A549 treated with RU486 at 1 μM for 4 hours (cell line): Measurements from ENCODE around the gene GEMIN7. TPM values are rescaled to one million over a fixed set of nuclear protein-coding genes. Genes with fewer than 3 reads are reported as not detected.

Experiments
- total RNA-seq: library from RNA; stranded (reverse); fragments of 200-300 nt; extraction: Qiagen RNA extraction; gene quantifications from 5 replicates; pipeline ENCODE4 v1.2.3, GENCODE V29; 2022; ENCODE audit warnings: low read depth

GEMIN7 gene, protein sequence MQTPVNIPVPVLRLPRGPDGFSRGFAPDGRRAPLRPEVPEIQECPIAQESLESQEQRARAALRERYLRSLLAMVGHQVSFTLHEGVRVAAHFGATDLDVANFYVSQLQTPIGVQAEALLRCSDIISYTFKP
- 80.4 to 92.3 TPM (median 84.4 TPM) in 5 replicates for total RNA-seq

DNA sequence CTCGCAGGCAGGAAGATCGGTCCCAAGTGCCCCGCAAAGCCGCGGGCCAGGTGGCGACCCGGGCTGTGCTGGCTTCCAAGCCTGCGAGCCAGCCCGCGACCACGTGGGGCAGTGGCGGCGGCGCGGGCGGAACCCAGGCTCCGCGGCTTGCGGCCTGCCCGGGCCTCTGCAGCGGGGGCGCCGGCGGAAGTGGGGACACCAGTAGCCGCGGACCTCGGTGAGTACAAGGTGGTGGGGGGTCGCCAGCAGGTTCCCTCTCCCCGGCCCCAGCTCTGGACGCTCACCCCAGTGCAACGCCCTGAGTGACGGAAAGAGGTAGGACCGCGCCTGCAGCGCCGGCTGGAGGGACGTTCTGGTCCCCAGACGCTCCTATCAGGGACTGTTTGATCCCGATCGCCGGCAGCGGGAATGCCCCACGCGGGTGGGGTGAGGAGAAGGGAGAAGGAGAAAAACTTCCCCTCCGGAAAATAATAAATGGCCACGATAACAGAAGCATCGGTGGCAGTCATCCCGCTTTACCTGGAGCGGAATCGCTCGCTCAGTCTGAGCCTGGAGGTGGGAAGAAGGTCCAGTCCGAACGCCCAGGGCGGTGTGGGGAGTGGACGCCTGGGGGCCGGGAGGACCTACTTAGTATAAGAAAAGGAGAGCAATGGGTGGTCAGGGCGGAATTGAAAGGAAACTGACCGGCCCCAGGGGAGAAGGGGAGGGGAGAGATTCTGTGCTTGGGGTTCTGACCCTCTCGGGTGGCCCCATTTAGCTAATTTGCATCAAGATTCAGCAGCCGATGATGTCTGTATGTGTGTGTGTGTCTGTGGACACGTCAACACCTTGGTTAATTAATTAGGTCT, at the start of gene GEMIN7:
GEMIN7 (plus strand) TSS at position 198 of the 848 bp plus-strand sequence. CDS start 10,855 bp downstream, outside the sequence.

DNA sequence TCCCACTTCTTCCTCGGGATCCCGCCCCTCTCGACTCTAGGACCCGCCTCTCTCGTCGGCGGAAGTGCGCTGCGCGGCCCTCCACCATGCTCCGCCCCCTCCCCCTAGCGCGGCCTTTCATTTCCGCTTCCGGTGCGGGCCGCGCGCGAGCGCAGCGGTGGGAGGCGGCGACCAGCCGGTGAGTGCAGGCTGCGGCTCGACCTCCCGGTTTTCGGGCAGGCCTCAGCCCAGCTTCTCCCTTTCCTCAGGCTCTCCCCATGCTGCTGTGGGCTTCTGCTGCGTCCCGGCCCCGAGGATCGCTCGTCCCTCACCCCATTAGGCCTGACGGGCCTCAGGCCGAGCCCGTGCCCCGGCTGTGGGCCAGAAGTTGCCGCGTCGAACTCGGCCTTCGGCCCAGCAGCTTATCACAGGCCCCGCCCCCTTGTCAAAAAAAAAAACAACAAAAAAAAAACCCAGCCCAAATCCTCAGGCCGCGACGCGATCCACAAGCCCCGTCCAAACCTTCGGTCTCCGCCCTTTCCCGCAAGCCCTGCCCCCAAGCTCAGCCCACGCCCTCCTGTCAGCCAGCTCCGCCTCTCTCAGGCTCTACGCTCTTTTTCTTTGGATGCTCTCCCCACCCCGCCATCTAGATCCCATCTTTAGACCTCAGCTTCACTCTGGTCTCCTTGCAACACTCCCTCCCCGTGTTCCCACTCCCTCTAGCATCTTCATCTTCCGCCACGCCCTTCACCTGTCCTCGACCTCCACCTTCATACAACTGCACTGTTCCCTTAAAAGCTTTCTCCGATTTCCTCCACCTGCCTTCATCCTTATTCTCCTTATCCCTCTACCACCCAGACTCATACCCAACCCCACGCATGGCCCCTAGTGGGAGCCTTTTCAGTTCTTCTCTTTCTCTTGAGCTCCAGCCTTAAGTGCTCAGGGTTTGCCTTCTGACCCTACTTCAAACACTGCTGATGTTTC, 39.8 kb upstream of the GEMIN7 start, which contains the start of gene CLASRP:
CLASRP (plus strand) TSS at position 115 of the 963 bp plus-strand sequence. CDS start 1,168 bp downstream, outside the sequence.

DNA sequence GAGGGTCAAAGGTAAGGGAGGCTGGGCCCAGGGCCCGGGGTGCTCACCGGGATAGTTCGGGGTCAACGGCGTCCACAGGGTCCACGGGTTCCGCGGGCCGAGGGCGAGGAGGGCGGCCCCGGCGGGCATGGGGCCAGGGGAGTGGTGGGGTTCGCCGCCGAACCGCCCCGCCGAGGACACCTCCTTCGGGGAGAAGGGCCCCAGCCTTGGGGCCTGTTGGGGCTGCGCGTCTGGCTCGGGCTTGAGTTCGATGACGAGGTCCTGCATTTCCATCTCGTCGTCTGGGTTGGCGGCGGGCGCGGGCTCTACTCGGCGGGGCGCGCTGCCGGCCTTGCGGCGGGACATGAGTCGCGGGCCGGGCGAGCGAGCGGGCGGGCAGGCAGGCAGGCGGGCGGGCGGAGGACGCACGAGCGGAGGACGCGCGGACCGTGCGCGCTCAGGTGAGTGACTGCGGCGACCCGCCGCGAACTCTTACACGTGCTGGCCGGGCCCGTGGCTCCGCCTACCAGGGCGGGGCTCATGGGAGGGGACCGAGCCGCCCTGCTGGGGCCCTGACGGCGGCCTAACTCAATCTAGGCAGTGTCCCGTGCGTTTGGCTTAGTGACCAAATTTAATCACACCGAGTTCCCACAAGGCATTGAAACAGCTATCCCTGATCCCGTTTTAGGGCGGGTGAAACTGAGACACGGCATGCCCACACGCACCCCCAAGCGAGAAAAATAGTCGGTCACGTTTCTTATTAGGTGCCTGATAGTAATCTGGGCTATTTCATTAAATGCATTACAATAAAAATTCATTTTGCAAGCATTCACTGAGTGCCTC, 2.8 kb upstream of the GEMIN7 start, which contains the start of gene ZNF296:
ZNF296 (minus strand) TSS at position 450 of the 822 bp plus-strand sequence; CDS start at position 345, 105 bp downstream.

DNA sequence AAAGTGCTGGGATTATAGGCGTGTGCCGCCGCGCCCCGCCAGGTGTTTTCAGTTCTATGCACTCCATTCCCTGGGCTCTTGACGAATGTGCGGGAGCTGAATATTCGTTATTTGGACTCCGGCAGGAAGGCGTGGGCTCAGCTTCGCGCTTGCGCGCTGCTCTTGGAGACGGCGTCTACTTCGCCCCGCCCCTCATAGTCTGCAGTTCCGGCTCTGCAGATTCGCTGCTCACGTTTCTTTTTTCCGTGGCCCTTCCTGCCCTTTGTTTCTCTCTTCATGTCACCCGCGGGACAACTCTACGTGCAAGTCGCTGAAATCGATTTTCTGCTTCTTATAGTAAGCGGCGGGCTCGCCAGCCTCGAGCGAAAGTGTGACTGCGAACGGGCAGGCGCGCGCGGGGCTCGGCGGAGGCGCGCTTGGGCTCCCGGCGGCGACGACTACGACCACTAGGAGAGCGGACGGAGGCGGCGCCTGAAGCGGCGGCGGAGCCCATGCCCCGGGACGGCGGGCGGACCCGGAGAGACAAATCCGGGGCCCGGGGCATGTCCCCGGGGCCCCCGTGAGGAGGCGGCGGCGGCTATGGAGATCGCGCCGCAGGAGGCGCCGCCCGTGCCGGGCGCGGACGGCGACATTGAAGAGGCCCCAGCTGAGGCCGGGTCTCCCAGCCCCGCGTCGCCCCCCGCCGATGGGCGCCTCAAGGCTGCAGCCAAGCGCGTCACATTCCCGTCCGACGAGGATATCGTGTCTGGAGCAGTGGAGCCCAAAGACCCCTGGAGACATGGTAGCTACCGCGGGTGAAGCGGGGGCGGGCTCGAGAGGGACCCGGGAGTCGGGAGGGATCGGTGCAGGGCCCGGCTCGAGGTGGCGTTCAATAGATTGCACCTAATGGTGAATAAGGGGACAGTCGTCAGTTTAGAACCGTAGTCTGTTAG, 14.0 kb downstream of the GEMIN7 start, which contains the start of gene PPP1R37:
PPP1R37 (plus strand) TSS at position 433 of the 932 bp plus-strand sequence; CDS start at position 580, 147 bp downstream.

Other genes starting within 250 kb of the GEMIN7 start
- gene NECTIN2, start 233.0 kb upstream of the GEMIN7 start, total RNA-seq: 74.0 to 90.3 TPM (median 81.2 TPM) in 5 replicates
- gene TOMM40, start 188.0 kb upstream of the GEMIN7 start, total RNA-seq: 191 to 268 TPM (median 252 TPM) in 5 replicates
- 10.9 to 21.6 TPM (median 15.6 TPM) in 5 replicates for gene APOE, start 173.5 kb upstream of the GEMIN7 start, total RNA-seq
- gene APOC1, start 164.7 kb upstream of the GEMIN7 start, total RNA-seq: 102 to 147 TPM (median 119 TPM) in 5 replicates
- gene APOC4, start 137.0 kb upstream of the GEMIN7 start, total RNA-seq: not detected in 5 replicates
- not detected in 5 replicates for gene APOC2, start 133.2 kb upstream of the GEMIN7 start, total RNA-seq
- 128 to 186 TPM (median 177 TPM) in 5 replicates for gene CLPTM1, start 123.9 kb upstream of the GEMIN7 start, total RNA-seq
- 33.4 to 57.6 TPM (median 51.4 TPM) in 5 replicates for gene RELB, start 77.8 kb upstream of the GEMIN7 start, total RNA-seq
- gene CLASRP, start 40.2 kb upstream of the GEMIN7 start, total RNA-seq: 45.2 to 77.0 TPM (median 76.3 TPM) in 5 replicates
- gene ZNF296, start 2.8 kb upstream of the GEMIN7 start, total RNA-seq: 6.5 to 11.0 TPM (median 10.4 TPM) in 5 replicates
- 20.7 to 33.8 TPM (median 30.5 TPM) in 5 replicates for gene PPP1R37, start 13.9 kb downstream of the GEMIN7 start, total RNA-seq
- 0.08 to 0.13 TPM (median 0.08 TPM) in 5 replicates for gene NKPD1, start 81.7 kb downstream of the GEMIN7 start, total RNA-seq
- 31.7 to 46.6 TPM (median 38.0 TPM) in 5 replicates for gene TRAPPC6A, start 99.0 kb downstream of the GEMIN7 start, total RNA-seq
- gene BLOC1S3, start 99.5 kb downstream of the GEMIN7 start, total RNA-seq: 10.0 to 18.3 TPM (median 14.8 TPM) in 5 replicates
- gene EXOC3L2, start 166.1 kb downstream of the GEMIN7 start, total RNA-seq: 0.56 to 1.6 TPM (median 0.98 TPM) in 5 replicates
- gene MARK4, start 172.0 kb downstream of the GEMIN7 start, total RNA-seq: 6.0 to 8.1 TPM (median 6.7 TPM) in 5 replicates
- not detected in 5 replicates for gene CKM, start 243.6 kb downstream of the GEMIN7 start, total RNA-seq